Measurements from ENCODE around the gene FGFR3.

- no peak for TF ChIP-seq SIN3A (IDR thresholded peaks at IDR 0.05; ENCODE audit: borderline replicate concordance, insufficient read depth, low read length)
- TF ChIP-seq POLR2AphosphoS5 (IDR thresholded peaks at IDR 0.05; ENCODE audit: low read depth, low read length): no peak
- TF ChIP-seq REST (IDR thresholded peaks at IDR 0.05; ENCODE audit: insufficient read depth in 1 of 2, low read depth in 2 of 2, low read length in 2 of 2): no peak
- TF ChIP-seq TAF1 (IDR thresholded peaks at IDR 0.05; ENCODE audit: borderline replicate concordance, insufficient read depth, low read length): no peak
- TF ChIP-seq FOXP2 (optimal IDR thresholded peaks at IDR 0.05; ENCODE audit: borderline replicate concordance, extremely low read depth, extremely low read length, insufficient read depth): no peak
Observed at GRCh38 chr4:1746919-1747602, 46.0 kb upstream of the FGFR3 start.

All from PFSK-1 (cell line).